ENCODE data around the gene ATXN2. TPM values are rescaled to one million over a fixed set of nuclear protein-coding genes. Genes with fewer than 3 reads are reported as not detected.
A peak's percentile ranks its signal among the peaks of the same experiment; 100 is the strongest.

ATXN2 gene
- total RNA-seq, 1 experiment from 2014 or later, result 56.3 TPM

DNA sequence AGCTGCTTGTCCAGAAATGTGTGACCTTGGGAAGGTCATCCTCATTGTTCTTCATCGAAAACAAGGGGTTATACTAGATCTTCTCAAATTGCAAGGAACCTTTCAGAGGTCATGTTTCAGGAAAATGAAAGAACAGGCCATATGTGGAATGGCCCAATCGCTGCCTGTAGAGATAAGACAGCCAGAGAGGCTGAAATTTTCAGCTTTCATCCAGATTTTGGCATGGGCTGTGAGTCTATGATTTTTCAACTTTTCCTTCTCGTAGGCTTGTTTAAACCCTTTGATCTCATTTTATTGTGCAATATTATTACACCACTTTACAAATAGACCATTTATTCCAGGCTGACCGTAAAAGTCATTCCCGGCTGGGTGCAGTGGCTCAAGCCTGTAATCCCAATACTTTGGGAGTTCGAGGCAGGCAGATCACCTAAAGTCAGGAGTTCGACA is 17.1 kb upstream of the ATXN2 start (continued):
- no peak for TF ChIP-seq PRDM15 (CRISPR knock-in tag; IDR thresholded peaks at IDR 0.05)
- TF ChIP-seq, protein P1, sequence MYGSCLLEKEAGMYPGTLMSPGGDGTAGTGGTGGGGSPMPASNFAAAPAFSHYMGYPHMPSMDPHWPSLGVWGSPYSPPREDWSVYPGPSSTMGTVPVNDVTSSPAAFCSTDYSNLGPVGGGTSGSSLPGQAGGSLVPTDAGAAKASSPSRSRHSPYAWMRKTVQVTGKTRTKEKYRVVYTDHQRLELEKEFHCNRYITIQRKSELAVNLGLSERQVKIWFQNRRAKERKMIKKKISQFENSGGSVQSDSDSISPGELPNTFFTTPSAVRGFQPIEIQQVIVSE (CRISPR knock-in tag; IDR thresholded peaks at IDR 0.05; ENCODE audit: borderline replicate concordance), result no peak
- TF ChIP-seq TEAD1 (CRISPR knock-in tag; IDR thresholded peaks at IDR 0.05), result no peak
- TF ChIP-seq, protein P2, sequence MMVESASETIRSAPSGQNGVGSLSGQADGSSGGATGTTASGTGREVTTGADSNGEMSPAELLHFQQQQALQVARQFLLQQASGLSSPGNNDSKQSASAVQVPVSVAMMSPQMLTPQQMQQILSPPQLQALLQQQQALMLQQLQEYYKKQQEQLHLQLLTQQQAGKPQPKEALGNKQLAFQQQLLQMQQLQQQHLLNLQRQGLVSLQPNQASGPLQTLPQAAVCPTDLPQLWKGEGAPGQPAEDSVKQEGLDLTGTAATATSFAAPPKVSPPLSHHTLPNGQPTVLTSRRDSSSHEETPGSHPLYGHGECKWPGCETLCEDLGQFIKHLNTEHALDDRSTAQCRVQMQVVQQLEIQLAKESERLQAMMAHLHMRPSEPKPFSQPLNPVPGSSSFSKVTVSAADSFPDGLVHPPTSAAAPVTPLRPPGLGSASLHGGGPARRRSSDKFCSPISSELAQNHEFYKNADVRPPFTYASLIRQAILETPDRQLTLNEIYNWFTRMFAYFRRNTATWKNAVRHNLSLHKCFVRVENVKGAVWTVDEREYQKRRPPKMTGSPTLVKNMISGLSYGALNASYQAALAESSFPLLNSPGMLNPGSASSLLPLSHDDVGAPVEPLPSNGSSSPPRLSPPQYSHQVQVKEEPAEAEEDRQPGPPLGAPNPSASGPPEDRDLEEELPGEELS (CRISPR knock-in tag; IDR thresholded peaks at IDR 0.05), result no peak
- TF ChIP-seq, protein P3, sequence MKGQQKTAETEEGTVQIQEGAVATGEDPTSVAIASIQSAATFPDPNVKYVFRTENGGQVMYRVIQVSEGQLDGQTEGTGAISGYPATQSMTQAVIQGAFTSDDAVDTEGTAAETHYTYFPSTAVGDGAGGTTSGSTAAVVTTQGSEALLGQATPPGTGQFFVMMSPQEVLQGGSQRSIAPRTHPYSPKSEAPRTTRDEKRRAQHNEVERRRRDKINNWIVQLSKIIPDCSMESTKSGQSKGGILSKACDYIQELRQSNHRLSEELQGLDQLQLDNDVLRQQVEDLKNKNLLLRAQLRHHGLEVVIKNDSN (CRISPR knock-in tag; IDR thresholded peaks at IDR 0.05), result no peak
- no peak for TF ChIP-seq CTCF (IDR thresholded peaks at IDR 0.05)
- TF ChIP-seq ELF4 (CRISPR knock-in tag; IDR thresholded peaks at IDR 0.05; ENCODE audit: low read depth), result no peak

DNA sequence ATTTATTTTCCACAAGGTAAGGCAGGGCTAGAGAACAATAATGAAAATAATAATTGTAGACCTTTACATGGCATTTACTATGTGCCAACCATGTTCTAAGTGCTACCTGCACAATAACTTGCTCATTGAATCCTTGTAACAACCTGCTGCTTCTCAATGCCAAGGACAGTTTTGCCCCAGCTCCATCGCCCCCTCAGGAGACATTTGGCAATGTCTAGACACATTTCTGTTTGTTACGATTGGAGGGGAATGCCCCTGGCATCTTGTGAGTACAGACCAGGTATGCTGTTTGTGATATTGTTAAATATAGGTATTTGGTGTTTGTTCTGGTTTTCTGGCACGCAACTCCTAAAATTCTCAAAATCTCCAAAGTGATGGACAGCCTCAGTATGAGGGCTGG is 8.1 kb upstream of the ATXN2 start:
- Mint-ChIP-seq H3K4me3 (no peak overlapping the region), H3K27ac (no peak overlapping the region), H3K4me1 (no peaks in the 10 kb centered on the region), H3K9me3 (peaks cover 7% of the 10 kb centered on the region), H3K27me3 (ENCODE audit: low read depth) (no peaks in the 10 kb centered on the region), H3K36me3 (no peaks in the 10 kb centered on the region)
- DNase-seq (ENCODE audit: low spot score) (no peak), ATAC-seq (peak; percentile 41; the same call in 1 of the 2 replicates)
- ChIA-PET CTCF (interaction anchor here (0.7 to 1.1 kb wide), 2 partner anchors 10 to 37 kb away, joined by 3 read pairs; no protein-coding TSS in a partner anchor), POLR2A (no interaction called here)
- TF ChIP-seq ELF4 (CRISPR knock-in tag; IDR thresholded peaks at IDR 0.05; ENCODE audit: low read depth) (no peak), ATF6 (CRISPR knock-in tag; IDR thresholded peaks at IDR 0.05) (no peak), ETV6 (CRISPR knock-in tag; IDR thresholded peaks at IDR 0.05) (no peak), EMX1 (CRISPR knock-in tag; IDR thresholded peaks at IDR 0.05) (no peak), E2F5 (CRISPR knock-in tag; IDR thresholded peaks at IDR 0.05) (no peak), HMGA2 (CRISPR knock-in tag; IDR thresholded peaks at IDR 0.05) (no peak), TEAD4 (CRISPR knock-in tag; IDR thresholded peaks at IDR 0.05) (no peak), ZNF671 (CRISPR knock-in tag; IDR thresholded peaks at IDR 0.05) (no peak)
- TF ChIP-seq, protein P2 (CRISPR knock-in tag; IDR thresholded peaks at IDR 0.05), result no peak
- TF ChIP-seq, protein P4, sequence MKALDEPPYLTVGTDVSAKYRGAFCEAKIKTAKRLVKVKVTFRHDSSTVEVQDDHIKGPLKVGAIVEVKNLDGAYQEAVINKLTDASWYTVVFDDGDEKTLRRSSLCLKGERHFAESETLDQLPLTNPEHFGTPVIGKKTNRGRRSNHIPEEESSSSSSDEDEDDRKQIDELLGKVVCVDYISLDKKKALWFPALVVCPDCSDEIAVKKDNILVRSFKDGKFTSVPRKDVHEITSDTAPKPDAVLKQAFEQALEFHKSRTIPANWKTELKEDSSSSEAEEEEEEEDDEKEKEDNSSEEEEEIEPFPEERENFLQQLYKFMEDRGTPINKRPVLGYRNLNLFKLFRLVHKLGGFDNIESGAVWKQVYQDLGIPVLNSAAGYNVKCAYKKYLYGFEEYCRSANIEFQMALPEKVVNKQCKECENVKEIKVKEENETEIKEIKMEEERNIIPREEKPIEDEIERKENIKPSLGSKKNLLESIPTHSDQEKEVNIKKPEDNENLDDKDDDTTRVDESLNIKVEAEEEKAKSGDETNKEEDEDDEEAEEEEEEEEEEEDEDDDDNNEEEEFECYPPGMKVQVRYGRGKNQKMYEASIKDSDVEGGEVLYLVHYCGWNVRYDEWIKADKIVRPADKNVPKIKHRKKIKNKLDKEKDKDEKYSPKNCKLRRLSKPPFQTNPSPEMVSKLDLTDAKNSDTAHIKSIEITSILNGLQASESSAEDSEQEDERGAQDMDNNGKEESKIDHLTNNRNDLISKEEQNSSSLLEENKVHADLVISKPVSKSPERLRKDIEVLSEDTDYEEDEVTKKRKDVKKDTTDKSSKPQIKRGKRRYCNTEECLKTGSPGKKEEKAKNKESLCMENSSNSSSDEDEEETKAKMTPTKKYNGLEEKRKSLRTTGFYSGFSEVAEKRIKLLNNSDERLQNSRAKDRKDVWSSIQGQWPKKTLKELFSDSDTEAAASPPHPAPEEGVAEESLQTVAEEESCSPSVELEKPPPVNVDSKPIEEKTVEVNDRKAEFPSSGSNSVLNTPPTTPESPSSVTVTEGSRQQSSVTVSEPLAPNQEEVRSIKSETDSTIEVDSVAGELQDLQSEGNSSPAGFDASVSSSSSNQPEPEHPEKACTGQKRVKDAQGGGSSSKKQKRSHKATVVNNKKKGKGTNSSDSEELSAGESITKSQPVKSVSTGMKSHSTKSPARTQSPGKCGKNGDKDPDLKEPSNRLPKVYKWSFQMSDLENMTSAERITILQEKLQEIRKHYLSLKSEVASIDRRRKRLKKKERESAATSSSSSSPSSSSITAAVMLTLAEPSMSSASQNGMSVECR (CRISPR knock-in tag; IDR thresholded peaks at IDR 0.05; ENCODE audit: borderline replicate concordance), result no peak
- TF ChIP-seq, protein P5, sequence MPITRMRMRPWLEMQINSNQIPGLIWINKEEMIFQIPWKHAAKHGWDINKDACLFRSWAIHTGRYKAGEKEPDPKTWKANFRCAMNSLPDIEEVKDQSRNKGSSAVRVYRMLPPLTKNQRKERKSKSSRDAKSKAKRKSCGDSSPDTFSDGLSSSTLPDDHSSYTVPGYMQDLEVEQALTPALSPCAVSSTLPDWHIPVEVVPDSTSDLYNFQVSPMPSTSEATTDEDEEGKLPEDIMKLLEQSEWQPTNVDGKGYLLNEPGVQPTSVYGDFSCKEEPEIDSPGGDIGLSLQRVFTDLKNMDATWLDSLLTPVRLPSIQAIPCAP (CRISPR knock-in tag; IDR thresholded peaks at IDR 0.05), result no peak

Measured in WTC11 (cell line).